SK-N-SH treated with all-trans-retinoic acid at 6 μM for 48 hours (cell line): Measurements from ENCODE around the gene KATNAL1.

ENCODE experiments used
- ARNTL ChIP-seq: fragments of 450-650 bp; formaldehyde crosslinking; IDR thresholded peaks from 2 replicates; pipeline ENCODE4 v1.5.0; 2020; ENCODE audit warnings: low read depth, mild to moderate bottlenecking, moderate library complexity, borderline replicate concordance
- ZC3H10 ChIP-seq: fragments of 250-450 bp; sonication (Bioruptor Pico); IDR thresholded peaks from 2 replicates; pipeline ENCODE4 v1.5.1; 2021; ENCODE audit warnings: mild to moderate bottlenecking, moderate library complexity
- ZFP3 ChIP-seq: fragments of 250-450 bp; sonication (Bioruptor Pico); IDR thresholded peaks from 2 replicates; pipeline ENCODE4 v1.5.0; 2020; ENCODE audit warnings: mild to moderate bottlenecking, moderate library complexity
- ZFP30 ChIP-seq: fragments of 450-650 bp; formaldehyde crosslinking; IDR thresholded peaks from 2 replicates; pipeline ENCODE4 v1.5.0; 2022; ENCODE audit warnings: mild to moderate bottlenecking, moderate library complexity

- no peak for TF ChIP-seq ZFP3 (CRISPR knock-in tag)
- no peak for TF ChIP-seq ZFP30 (CRISPR knock-in tag)
- TF ChIP-seq ARNTL (CRISPR knock-in tag): no peak
- no peak for TF ChIP-seq ZC3H10
Observed at GRCh38 chr13:30255696-30256095, 51.7 kb downstream of the KATNAL1 start.
